NCI-H82 treated with DMSO at 0.1 percent for 48 hours (cell line): ENCODE results near the gene TIMM21.

ENCODE experiments used
- DNase-seq: peaks from one replicate; lab custom pipeline; 2025; ENCODE audit not compliant: unreplicated experiment; lab: John Stamatoyannopoulos, UW

Gene TIMM21

DNA sequence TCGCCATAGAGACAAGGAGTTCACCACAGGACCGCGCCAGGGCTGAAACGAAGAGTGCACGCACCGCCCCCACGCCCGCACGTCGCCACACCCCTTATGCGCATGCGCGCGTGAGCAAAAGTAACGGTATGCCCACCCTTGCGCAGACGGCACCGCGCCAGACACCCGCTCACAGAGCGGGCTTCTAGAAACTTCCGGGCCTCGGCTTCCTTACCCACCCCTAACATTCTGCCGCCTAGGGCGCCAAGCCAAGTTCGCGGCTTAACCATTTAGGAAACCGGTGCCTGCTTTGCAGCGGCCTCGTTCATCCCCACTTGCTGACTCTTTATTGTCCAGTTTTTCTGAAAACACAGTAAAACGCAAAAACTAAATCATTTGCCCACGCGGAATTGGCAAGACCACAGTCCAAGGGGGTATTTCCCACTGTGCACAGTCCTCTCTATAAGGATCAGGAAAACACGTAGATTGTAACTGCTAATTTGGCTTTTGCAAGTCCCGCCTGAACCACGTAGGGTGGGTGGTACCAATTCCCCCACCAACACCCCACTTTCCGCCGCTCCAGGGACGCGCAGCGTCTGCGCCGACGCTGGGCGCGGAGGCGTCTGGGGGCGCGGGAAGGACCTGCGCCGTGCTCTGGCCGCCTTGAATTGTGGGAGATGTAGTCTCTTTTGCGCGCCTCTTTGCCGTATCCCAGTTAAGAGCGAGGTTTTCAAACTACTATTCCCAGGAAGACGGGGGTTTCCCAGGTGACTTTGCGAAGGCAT lies at the start of gene TIMM21, which contains the start of gene FBXO15:
TSS of gene TIMM21 (plus strand) at position 745 of the 764 bp plus-strand sequence. CDS start 286 bp downstream, outside the sequence.
TSS of gene FBXO15 (minus strand) at position 56 of the 764 bp plus-strand sequence. CDS start at position 7, 49 bp downstream.
- DNase-seq: peak; percentile 90

DNA sequence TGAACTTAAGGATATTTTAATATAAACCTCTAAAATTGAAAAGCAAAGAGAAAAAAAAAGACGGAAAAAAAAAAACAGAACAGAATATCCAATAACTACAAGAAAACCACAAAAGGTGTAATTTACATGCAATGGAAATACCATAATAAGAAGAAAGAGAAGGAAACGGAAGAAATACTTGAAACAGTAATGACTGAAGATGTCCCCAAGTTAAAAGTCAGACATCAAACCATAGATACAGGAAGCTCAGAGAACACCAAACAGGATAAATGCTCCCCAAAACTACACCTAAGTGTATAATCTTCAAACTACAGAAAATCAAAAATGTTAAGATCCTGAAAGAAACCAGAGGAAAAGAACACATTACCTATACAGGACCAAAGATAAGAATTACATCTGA lies 39.9 kb upstream of the TIMM21 start:
- DNase-seq: no peak

DNA sequence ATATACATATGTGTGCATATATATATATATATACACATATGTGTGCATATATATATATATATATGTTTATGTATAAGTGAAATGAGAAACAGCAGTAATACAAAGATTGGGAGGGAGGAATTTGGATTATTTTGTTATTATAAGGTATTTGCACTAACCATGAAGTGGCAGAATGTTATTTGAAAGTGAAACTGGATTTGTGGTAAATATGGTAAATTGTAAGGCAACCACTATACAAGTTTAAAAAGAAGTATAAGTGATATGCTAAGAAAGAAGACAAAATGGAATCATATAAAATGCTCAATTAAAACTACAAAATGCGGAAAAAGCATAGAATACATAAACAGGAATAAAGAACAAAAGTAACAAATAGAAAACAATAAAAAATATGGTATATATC lies 38.2 kb upstream of the TIMM21 start:
- DNase-seq: no peak

DNA sequence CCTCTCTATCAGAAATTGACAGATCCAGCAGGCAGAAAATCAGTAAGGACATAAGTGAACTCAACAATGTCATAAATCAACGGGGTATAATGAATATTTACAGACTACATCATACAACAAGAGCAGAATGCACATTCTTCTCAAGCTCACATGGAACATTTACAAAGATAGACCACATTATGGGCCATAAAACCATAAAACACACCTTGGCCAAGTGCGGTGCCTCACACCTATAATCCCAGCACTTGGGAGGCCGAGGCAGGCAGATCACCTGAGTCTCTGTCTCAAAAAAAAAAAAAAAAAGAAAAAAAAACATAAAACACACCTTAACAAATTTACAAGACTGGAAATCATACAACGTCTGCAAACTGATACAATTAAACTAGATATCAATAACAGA lies 37.3 kb upstream of the TIMM21 start:
- DNase-seq: no peak

- DNase-seq: no peak
Measured at GRCh38 chr18:74113711-74114110, 34.6 kb upstream of the TIMM21 start.

DNA sequence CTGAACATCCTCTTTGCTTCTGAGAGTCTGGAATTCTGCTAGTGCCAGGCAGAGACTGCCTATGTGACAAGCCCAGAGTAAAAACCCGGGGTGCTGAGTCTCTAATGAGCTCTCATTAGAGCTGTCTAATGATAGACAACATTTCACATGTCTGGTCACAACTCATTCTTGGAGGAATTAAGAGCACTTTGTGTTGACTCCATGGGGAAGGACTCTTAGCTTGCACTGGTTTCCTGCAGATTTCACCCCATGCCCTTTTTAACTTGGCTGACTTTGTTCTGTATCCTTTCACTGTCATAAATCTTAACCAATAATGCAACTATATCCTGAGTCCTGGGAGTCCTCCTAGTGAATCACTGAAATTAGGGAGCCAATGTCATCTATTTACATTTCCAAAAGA lies 34.2 kb upstream of the TIMM21 start:
- DNase-seq: no peak

DNA sequence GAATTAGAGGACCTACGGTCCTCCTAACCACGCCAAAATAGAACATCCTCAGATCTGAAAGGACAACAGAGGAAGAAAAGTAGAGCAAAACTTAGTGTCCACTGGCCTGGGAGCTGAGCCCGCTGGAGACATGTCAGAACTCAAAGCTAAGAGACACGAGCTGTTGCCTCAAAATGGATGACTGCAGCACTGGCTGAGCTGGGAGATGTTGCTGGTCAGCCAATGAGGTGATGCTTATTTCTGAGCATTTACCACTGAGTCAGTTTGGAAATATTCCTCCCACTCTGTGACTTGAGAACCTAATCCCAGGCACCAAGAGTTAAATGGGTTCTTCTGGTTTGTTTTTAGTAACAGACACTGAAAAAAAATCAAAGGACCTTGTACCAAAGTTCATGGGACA lies 33.3 kb upstream of the TIMM21 start:
- no peak for DNase-seq

DNA sequence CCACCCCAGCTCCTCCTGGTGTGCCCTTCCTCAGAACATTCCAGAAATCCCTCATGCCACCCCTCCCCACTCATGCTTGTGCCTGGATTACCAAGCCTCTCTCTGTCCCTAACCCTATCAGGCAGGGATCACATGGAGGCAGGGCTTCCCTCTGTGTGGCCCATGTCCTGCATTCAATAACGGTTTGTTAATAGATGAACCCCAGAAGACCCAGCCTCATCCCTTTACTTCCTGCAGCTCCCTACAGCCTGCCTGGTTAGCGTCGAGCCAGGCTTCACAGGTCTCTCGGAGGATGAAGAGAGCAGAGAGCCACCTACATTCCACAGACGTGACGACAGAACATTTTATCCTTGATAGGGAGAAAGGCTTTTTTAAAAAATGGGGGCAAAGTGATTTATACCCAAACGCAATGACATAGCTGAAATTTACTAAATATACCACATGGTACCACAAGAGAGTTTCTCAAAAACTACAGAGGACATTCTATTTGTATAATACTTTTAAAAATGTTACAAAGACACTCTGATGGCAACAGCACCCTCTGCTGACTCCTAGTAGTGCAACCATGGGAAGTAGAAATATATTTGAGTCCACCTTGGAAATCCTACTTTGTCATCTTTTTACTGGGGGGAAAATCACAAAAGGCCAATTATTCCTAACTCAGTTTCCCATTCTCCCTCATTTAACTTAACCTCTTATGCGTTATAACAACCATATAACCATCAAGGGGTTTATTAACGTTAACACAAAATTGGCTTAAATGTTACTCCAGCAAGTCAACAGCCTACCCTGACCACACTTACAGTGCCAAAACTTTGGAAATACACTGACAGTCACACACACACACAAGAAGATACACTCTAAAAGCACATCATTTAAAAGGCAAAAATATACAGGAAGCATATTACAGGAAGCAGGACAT lies 31.4 kb upstream of the TIMM21 start:
- DNase-seq: no peak

- no peak for DNase-seq
Measured at GRCh38 chr18:74123200-74123599, 25.1 kb upstream of the TIMM21 start.

- no peak for DNase-seq
Measured at GRCh38 chr18:74124642-74125041, 23.7 kb upstream of the TIMM21 start.

- DNase-seq: no peak
Measured at GRCh38 chr18:74126684-74127655, 21.4 kb upstream of the TIMM21 start.

DNA sequence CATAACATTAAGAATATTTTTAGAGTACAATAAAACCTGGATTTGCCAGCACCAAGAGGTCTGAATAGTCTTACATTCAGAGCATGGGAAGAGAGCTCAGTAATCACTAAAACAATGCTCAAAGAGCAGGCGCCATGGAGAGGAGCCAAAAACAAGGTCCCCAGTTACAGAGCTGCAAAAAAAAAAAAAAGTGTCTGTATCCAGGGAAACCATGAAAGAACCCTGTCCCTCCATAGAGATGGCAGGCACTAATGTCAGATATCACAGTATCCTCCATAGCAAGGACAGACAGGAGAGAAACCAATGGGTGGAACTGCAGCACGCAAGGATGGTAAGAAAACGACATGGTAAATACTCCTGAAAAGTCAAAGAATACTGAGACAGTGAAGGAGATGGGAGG lies 20.2 kb upstream of the TIMM21 start:
- no peak for DNase-seq

GRCh38 chr18:74131124-74131523 lies 17.2 kb upstream of the TIMM21 start:
- no peak for DNase-seq

GRCh38 chr18:74132201-74132600 lies 16.1 kb upstream of the TIMM21 start:
- no peak for DNase-seq

DNA sequence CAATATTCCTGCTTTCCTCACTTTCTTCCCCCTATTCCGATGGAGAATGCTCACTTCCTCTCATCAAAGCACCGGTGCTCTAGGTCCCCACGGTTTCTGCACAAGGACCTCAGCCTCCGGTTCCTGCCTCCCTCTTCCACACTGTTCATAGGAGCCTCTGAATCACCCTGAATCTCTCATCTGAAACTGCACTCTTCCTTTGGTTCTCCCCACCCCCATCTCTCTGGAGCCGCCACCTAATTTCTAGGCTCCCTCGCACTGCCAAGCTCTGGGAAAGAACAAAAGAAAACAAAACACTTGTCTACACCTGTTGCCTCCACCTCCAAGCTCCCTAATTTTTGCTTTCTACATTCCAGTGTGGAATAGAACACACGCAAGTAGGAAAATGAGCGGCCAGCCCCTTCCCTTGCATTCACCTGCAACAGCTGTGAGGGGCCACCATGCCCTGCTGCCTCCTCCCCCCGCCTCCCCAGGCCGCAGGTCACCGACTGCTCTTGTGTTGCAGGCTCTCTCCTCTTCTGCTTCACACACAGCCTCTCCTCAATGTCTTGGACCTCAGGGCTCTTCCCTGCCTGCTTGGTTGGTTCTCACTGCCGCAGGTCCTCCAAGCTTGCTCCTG lies 10.3 kb upstream of the TIMM21 start:
- DNase-seq: no peak

- DNase-seq: no peak
Measured at GRCh38 chr18:74139411-74139810, 8.9 kb upstream of the TIMM21 start.

GRCh38 chr18:74139888-74140287 lies 8.4 kb upstream of the TIMM21 start:
- DNase-seq: no peak

DNA sequence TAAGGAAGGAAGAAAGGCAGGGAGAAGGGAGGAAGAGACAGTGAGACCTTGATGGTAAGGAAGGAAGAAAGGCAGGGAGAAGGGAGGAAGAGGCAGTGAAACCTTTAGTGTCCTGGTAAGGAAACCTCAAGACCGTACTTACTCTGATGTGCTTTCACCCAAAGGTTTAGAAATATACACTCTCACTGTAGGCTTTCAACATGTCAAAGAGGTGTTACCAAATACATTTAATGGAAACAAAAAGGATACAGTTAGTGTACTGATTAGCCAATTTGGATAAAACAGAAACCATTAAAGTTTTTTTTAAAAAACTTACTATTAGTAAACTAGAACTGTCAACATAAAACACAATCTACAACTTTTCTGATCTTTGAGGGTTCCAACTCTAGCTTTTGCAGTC lies 7.7 kb upstream of the TIMM21 start:
- DNase-seq: no peak

DNA sequence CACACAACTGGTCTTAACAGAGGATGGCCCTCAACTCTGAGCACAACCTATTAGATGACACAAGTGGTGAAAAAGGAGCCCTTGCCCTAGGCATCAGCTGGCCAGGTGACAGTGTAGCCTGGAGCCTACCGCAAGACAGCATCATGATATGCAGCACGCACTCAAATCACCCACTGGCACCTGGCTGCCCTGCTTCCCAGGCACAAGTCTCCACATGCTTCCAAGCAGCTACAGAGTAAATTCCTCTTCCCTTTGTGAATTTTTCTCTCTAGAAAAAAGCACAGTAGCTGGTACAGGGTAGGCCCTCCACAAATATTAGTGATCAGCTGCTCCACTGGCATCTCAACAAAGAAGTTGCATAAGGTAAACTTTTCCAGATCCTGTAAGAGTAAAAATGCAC lies 6.7 kb upstream of the TIMM21 start:
- DNase-seq: no peak

DNA sequence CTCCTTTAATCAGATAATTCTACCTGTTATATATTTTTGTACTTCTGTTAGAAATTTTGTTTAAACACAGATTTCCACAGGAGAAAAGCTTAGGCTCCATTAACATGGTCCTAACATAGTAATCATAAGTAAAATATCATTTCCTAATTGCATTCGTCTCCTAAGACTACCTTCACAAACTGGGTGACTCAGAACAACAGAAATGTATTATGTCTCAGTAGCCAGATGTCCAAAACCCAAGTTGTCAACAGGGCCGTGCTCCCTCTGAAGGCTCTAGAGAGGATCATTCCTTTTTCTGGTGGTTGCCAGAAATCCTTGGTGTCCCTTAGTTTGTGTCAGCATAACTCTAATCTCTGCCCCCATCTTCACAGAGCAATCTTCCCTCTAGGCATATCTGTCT lies 6.1 kb upstream of the TIMM21 start:
- no peak for DNase-seq
